Eye (tissue), 1 donor: ENCODE data around the gene U2AF2.

Experiments
- DNase-seq: peaks from one replicate; pipeline ENCODE4 v3.0.0-alpha.2; 2015

The U2AF2 gene

DNA sequence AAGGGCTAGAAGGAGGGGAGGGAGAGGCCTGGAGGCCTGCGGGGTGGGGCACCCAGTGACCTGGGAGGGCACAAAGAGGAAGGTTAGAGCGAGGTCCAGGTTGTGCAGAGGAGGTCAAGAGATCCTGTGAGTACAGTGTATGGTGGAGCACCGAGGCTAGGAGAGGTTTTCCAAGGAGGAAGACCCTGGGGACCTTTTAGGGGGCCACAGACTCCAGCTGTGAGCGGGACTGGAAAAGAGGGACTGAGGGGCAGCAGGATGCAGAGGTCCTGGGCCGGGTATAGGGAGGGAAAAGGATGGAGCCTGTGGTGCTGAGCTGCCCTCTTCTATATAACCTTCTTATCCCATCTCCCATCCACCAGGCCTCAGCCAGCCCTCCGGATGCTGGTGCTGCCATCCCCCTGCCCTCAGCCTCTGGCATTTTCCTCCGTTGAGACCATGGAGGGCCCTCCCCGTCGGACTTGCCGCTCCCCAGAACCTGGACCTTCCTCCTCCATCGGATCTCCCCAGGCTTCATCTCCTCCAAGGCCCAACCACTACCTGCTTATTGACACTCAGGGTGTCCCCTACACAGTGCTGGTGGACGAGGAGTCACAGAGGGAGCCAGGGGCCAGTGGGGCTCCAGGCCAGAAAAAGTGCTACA lies 10.5 kb upstream of the U2AF2 start:
- DNase-seq: no peak

DNA sequence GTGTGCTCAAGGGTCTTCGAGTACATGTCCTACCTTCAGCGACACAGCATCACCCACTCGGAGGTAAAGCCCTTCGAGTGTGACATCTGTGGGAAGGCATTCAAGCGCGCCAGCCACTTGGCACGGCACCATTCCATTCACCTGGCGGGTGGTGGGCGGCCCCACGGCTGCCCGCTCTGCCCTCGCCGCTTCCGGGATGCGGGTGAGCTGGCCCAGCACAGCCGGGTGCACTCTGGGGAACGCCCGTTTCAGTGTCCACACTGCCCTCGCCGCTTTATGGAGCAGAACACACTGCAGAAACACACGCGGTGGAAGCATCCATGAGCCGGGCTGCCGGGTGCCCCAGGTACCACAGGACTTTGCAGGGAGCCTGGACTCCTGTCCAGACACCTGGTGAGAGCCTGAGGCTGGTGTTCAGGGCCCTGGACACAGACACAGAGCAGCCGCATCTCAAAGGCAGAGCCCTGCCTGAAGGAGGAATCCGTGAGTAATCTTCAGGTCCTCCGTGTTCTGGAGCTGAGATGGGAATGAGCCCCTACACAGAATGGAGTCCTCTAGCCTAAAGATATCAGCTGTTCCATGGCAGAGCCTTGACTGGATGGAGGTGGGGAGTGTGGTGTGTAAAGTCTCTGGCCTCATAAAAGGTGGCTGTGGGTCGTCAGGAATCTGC lies 9.9 kb upstream of the U2AF2 start:
- no peak for DNase-seq

DNA sequence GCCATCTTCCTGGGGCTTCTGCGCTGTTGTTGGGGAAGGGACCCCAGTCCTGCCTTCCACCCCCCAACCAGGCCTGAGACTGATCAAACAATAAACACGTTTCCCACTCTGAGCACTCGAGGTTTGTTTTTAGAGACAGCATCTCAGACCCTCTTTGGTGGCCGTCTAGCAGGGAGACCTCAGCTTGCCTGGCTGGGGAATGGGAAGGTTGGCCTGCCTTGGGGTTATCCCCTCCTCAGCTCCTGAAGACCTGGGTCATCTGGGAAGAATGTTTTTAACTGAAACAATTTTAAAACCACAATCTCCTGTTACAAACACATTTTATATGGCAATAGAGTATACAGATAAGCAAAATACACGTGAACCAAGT lies 9.3 kb upstream of the U2AF2 start:
- no peak for DNase-seq

DNA sequence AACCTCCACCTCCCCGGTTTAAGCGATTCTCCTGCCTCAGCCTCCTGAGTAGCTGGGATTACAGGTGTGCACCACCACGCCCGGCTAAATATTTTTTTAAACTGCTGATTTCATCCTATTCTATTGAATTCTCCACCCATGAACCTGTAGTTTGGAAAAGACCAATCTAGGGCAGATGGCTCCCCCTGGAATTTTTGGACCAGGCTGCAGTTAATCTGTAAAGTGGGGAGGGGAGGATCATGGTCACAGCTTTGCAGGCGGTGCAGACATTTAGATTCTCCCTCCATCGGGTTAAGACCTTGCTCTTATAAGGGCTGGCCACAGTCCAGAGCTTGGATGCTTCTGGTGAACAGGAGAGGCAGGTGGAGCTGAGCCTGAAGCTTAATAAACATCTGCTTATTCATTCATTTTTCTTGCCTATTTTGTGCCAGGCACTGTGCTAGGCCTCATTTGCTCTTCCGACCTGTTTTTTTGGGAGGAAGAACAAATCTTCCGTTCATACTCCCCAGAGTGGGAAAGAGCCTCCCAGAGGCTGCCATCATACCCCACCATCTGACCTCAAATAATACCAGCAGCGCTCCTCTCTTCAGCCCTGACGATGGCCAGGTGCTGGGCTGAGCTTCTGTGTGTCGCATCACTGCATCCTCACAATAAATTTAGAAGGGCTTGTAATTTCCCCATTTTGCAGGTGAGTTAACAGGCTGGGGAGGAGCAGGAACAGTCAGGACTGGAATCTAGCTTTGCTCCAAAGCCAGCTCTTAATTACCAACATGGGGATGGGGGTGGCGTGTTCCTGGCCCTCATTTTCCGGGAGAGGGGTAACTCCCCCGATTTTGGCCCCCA lies 7.7 kb upstream of the U2AF2 start:
- DNase-seq: no peak

DNA sequence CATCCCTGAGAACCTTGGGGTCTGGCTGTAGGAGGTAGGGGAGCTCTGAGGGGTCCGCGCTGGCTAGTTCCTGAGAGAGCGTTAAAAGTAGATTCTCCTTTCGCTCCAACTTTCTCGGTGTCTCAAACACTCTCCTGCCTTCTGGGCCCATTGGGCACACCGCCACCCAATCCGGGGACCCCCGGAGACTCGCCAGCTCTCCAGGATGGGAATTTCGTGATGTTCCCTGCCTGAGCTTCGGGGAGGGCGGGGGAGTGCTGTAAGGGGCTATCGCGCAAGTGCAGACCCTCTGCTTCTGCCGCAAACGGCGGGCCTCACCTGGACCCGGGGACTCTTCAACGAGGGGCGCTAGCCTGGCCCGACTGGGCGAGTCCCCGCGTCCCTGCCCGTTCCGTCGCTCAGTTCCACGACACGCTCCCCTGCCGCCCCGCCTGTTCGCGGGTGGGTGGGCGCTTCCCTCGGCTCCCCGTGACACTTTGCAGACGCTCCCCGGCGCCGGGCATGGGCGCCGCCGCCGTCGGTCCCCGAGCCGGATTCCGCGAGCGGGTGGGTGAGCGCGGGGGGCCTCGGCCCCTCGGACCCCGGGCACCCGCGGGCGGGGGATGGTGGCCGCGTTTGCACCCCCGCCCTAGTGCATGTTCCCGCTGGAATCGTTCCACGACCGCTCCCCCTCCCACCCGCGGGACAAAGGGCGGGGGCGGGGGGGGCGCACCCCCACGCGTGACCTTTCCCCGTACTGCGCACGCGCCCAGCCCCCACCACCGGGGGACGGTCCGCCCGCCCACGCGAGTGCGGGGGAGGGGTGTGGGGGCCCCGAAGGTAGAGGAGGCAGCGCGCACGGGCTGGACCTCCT lies 6.9 kb upstream of the U2AF2 start, which contains the start of gene CCDC106:
Gene CCDC106 (plus strand): TSS at position 481 of the 853 bp plus-strand sequence. CDS start 835 bp downstream, outside the sequence.
- peak; percentile 92 for DNase-seq

DNA sequence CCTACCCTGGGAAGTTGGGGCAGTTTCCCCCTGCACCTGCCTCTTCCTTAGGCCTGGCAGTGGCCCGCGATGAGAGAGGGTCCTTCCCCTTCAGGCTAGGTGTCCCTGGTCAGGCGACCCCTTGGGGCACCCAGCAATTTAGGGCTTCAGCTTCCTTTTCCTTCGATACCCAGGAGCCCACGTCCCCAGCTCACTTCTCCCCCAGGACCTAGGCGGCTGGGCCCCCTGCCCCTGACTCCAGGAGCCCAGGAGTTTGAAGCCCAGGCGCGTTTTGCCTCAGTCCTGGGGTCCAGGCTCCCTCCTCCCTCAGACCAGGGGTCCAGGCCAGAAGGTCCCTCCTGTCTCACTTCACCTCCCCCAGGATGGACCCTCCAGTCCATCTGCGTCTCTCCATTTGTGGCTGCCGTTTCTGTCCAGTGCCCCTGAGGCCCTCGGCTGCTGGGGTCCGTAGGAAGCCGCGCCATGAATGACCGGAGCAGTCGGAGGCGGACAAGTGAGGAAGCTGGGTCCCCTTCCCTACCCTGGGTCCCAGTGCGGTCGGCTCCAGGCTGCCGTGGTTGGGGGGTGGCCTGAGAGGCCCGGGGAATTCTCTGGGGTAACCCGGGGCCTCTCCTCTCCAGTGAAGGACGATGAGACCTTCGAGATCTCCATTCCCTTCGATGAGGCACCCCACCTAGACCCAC lies 6.1 kb upstream of the U2AF2 start:
- peak; percentile 58 for DNase-seq

DNA sequence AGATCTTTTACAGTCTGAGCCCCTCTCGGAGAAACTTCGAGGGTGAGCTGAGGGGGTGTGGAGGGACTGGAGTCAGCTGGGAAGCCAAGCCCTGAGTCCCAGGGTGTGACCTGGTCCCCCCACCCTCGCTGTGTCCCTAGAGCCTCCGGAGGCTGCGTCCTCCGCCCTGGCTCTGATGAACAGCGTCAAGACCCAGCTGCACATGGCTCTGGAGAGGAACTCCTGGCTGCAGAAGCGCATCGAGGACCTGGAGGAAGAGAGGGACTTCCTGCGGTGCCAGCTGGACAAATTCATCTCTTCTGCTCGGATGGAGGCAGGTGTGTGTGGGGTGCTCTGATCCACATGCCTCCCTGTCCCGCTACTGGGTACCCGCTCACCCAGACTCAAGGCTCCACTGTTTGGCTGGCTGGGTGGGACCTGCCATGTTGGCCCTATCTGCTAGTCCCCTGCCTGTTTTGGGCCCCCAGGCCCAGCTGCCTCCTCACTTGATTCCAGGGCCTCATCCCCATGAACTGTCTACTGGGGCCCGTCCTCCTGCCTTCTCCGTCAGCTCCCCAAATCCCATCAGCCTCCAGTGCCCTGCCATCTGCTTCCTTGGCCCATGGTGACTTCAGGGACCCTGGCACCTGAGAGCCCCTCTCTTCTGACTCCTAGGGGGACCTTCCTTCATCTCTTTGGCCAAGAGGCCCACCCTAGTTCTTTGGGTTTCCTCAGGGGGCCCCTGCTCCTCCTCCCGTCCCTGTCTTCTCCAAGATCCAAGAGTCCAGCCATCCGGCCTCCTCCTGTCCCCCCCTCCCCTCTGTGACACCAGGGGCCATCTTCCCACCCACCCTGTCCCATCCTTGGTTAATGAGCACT lies 5.3 kb upstream of the U2AF2 start:
- no peak for DNase-seq

DNA sequence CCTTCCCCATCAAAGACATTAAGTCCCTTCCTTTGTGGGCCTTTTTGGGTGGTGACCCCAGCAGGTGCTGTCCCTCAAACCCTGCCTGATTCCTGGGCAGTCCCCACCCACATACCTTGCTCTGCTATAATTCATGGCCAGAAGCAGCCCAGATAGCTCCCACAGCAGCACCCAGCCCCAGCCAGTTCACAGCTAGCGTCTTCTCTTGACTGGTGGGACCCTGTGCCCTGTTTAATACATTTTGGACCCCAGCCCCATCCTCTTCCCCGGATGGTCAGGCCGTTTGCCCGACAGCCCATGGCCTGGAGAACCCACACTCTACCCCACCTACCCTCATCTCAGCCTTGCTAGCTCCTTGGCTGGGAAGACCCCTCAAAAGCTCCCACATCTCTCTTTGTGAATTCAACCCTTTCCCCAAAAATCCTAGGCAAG lies 4.7 kb upstream of the U2AF2 start:
- DNase-seq: no peak

DNA sequence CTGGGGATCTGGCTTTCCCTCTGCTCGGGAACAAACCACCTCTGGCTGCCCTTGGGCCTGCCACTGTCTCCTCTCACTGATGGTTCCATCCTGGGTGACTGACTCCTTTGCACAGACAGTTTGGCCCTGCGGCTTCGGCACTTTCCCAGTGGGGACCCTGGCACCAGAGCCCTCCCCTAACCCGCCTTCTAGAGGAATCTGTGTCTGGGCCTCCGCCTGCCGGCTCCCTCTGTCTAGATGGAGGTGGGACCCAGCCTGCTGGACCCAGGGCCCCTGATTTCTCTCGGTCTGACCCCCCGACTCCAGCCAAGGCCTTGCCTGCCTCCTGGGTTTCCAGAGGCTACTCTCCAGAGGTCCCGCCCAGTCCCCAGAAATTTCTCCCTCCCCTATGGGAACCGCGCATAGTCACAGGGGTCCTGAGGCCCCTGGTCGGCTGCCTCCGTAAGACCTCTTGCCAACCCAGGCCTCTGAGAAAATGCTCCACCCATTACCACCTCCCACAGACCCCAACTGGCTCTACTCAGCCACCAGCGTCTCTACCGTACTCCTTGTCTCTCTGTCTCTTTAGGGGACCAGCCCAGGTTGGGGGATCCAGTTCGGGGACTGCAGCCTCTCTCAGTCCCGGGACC lies 4.1 kb upstream of the U2AF2 start:
- DNase-seq: no peak

DNA sequence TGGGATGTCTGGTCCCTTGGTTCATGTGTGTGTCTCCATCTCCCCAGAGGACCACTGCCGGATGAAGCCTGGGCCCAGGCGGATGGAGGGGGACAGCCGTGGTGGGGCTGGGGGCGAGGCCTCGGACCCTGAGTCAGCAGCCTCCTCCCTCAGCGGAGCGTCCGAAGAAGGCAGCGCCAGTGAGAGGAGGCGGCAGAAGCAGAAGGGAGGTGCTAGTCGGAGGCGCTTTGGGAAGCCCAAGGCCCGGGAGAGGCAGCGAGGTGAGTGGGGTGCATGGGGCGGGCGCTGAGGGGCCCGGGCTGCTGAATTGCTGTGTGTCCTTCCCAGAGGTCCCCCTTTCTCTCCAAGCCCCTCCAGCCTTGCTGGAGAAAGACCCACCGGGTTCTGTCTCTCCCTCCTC lies 3.6 kb upstream of the U2AF2 start:
- no peak for DNase-seq

DNA sequence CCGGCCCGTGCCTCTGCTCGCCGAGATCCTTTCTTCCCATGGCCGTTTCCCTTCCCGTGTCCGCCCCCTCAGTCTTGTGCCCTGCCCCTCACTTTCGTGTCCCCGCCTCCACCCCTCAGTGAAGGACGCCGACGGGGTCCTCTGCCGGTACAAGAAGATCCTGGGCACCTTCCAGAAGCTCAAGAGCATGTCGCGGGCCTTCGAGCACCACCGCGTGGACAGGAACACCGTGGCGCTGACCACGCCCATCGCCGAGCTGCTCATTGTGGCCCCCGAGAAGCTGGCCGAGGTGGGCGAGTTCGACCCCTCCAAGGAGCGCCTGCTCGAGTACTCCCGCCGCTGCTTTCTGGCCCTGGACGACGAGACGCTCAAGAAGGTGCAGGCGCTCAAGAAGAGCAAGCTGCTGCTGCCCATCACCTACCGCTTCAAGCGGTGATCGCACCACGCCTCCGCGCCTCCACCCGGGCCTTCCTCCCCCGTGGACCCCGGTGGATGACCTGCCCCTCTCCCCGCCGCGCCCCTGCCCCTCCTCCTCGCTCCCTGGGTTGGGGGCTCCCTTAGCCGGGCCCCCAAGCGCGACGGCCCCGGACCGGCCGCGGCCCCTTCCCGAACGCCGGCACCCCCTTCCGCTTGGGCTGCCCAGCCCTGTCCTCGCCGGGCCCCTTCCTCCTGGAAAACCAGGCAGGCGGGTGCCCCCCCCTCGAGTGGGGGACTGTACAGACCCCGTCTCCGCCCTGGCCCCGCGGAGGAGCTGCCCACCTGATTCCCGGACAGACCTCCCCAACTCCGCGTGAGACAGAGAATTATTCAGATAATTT lies 2.3 kb upstream of the U2AF2 start:
- no peak for DNase-seq

DNA sequence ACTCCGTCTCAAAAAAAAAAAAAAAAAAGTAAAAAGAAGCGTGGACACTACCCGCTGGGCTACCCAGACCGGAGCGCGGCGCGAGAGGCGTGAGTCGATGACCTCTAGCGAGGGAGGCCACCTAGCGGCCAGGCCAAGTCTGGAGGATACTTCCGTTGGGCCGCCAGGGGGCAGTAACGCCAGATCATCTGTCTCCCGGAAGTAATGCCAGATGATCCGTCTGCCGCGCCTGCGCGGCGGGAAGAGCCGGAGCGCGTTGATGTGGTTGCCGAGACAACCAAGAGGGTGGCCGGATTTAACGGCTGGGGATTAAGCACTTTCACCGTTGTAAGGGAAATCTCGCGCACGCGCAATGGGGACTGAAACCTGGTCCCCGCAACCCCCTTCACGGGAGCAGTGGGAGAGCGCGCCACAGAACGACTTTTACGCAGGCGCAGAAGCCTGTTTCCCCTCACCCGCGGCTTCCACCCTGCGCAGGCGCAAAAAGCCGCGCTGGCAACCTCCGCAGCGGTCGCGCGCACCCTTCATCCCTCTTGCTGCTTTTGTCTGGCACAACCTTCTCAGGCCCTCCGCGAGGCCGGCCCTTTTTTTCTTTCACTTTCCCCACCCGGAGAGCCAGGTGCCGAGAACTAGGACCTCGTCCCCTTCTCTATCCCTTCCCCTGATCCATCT lies 1.0 kb upstream of the U2AF2 start:
- DNase-seq: peak; percentile 100

DNA sequence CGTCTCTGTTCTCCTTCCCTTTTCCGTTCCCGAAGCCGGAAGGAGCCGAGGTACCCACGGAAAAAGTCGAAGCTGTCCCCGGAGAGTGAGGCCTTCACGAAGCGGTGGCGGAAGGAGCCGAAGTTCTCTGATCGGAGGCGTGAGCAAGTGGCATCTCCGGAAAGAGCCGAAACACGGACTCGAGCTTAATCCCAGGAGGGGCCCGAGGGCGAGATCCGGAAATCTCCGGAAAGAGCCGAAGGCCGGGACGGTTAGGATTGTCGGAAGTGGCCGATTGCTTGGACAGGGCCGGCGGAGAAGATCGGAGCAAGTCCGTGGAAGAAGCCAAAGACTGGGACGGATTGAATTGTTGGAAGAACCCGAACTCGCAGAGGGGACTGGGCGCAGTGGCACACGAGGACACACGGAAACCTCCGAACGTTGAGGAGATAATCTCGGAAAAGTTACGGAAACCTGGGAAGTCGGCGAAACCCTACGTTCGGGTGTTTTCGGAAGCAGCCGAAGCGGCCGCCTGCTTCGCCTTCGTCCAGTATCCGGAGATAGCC lies 440 bp upstream of the U2AF2 start:
- DNase-seq: peak; percentile 100

DNA sequence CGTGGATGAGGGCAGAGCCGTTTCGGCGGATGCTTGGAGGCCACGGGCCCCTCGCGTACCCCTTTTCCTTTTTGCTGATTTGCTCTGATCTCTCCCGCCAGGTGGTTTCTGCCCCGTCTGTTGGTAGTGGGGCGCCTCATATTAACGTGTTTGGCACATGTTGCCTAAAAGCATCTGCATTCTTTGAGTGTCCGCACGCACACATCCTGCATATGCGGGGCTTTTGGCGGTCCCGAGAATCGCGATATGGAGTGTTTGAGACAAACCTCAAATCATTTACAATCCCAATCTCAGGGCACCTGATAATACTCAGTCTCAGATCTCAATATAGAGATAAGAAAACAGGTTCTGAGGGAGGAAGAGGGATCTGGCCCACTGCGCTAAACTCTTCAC lies 809 bp downstream of the U2AF2 start:
- no peak for DNase-seq

DNA sequence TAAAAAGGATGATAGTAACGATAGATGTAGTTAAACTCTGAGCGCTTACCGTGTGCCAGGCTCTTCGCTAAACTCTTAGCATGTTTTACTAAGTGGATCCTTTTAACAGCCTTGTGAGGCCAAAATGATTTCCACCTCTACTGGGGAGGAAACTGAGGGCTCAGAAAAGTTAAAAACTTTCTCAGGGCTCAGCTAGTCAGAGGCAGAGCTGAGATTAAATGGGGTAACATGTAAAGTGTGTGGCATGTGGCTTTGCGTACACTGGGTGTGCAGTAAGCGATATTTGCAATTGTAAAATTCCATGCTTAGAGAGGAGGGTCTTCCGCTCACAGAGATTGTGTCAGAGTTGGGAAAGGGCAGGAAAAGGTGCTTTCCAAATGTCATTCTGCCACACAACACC lies 1.7 kb downstream of the U2AF2 start:
- no peak for DNase-seq

DNA sequence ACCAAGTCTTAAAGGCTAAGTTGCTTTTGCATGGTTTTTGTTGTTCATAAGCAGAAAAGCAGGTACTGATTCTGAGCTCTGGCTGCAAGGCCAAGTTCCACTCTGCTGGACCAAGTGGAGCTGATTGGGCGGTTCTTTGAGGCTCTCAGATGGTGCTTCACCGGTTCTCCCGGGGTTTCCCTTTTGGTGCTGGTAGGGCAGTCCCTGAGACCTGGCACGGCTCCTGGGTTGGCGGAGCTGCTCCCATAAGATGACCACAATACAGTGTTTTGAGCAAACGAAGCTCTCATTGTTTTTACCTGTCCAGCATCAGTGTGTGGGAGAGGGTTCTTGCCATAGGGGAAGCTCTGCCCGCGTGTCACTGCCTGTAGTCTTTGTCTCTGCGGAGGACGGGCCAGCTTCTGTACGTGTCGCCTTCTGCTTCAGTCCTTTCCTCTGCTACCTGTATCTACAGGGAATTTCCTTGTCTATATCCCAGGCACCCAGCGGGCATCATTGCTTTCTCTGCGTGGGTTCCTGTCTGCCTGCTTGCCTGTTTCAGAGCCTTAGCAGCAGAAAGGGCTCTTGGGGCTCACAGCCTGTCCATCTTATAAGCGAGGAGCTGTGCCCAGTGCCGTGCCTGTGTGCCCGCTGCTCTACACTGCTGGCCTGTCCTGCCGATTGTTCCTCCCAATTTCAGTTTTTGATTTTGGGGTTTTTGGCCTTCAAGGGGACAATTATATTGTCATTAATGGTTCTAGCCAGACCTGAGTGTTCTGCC lies 2.3 kb downstream of the U2AF2 start:
- no peak for DNase-seq

DNA sequence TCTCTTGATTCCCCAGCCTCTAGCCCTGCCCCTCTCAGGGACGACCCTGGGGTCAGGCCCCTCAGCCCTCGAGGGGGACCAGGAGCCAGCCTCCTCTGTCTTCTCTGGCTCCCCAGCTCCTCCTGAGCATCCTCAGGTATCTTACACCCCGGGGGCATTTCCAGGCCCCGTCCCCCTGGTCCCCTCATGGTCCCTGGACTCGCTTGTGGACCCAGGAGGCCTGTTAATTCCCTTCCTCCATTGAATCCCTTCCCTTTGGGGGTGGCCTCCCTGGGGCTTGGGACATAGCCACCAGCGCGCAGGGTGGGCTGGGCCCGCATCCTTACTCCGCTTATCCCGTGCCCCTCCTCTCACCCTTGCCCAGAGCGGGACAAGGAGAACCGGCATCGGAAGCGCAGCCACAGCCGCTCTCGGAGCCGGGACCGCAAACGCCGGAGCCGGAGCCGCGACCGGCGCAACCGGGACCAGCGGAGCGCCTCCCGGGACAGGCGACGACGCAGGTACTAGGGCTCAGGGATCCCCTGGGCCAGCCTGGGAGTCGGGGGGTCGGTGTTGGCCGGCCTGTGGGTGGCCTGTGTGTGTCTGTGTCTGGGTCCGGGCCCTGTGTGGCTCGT lies 4.1 kb downstream of the U2AF2 start:
- DNase-seq: no peak

DNA sequence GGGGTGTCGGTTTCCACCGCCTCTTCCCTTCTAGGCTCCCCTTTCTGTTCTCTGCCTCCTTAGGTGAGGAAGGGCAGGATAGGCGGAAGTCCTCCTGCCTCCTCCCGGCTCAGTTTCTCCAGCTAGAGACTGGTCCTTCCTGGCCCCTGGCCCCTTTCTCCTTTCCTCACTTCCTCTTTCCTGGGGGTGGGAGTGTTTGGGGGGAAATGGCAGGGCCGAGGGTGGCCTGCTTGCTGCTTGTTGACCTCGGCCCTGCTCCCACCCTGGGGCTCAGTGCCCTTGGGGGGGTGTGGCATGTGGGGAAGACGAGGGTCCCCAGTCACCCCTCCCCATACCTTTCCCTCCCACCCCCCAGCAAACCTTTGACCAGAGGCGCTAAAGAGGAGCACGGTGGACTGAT lies 5.0 kb downstream of the U2AF2 start:
- no peak for DNase-seq
